Fibroblast of peridontal ligament (primary cell): ENCODE measurements around the gene CHEK2.
"Not testable (repeated sequence)": the region's sequence is repeated elsewhere in the genome, so short reads cannot be mapped to it uniquely, and the experiment has no call there.

Experiments used
- DNase-seq: peaks from one replicate; pipeline ENCODE4 v3.0.0-alpha.2; 2010; ENCODE audit errors: extremely low read depth

The CHEK2 gene

GRCh38 chr22:28742562-28742962, 942 bp upstream of the CHEK2 start:
- no peak for DNase-seq

- no peak for DNase-seq
Observed at GRCh38 chr22:28741200-28741784, 328 bp downstream of the CHEK2 start.

- DNase-seq = not testable (repeated sequence)
Observed at GRCh38 chr22:28738876-28739275, 2.7 kb downstream of the CHEK2 start.

- DNase-seq = no peak
Observed at GRCh38 chr22:28737701-28738100, 3.9 kb downstream of the CHEK2 start.

- no peak for DNase-seq
Observed at GRCh38 chr22:28736301-28737155, 5.1 kb downstream of the CHEK2 start.

- DNase-seq = no peak
Observed at GRCh38 chr22:28734393-28734792, 7.2 kb downstream of the CHEK2 start.

GRCh38 chr22:28730179-28730578, 11.4 kb downstream of the CHEK2 start:
- no peak for DNase-seq

- peak; percentile 33 for DNase-seq
Observed at GRCh38 chr22:28728621-28729313, 12.9 kb downstream of the CHEK2 start.

GRCh38 chr22:28728002-28728401, 13.6 kb downstream of the CHEK2 start:
- no peak for DNase-seq

GRCh38 chr22:28718044-28718443, 23.6 kb downstream of the CHEK2 start:
- DNase-seq = no peak

GRCh38 chr22:28716686-28717085, 24.9 kb downstream of the CHEK2 start:
- peak; percentile 48 for DNase-seq

GRCh38 chr22:28715611-28716010, 26.0 kb downstream of the CHEK2 start:
- no peak for DNase-seq

- no peak for DNase-seq
Observed at GRCh38 chr22:28714043-28714628, 27.5 kb downstream of the CHEK2 start.

- peak; percentile 99 for DNase-seq
Observed at GRCh38 chr22:28711820-28712777, 29.5 kb downstream of the CHEK2 start.

GRCh38 chr22:28711341-28711740, 30.3 kb downstream of the CHEK2 start:
- DNase-seq = peak; percentile 56

- DNase-seq = peak; percentile 93
Observed at GRCh38 chr22:28710576-28711191, 30.9 kb downstream of the CHEK2 start.

- no peak for DNase-seq
Observed at GRCh38 chr22:28710107-28710506, 31.5 kb downstream of the CHEK2 start.

- DNase-seq = no peak
Observed at GRCh38 chr22:28706845-28707244, 34.8 kb downstream of the CHEK2 start.

GRCh38 chr22:28703436-28703835, 38.2 kb downstream of the CHEK2 start:
- peak; percentile 50 for DNase-seq

- no peak for DNase-seq
Observed at GRCh38 chr22:28702891-28703290, 38.7 kb downstream of the CHEK2 start.
